Glutamatergic neuron (in vitro differentiated cells): ENCODE measurements around the gene TRRAP. TPM values are rescaled to one million over a fixed set of nuclear protein-coding genes. Genes with fewer than 3 reads are reported as not detected.

Source experiments
- DNase-seq: peaks from one replicate; pipeline ENCODE4 v3.0.0; 2022
- H3K27ac Mint-ChIP-seq: one replicate; pipeline ENCODE4 v1.8.0; 2020; ENCODE audit warnings: mild to moderate bottlenecking, mixed read lengths, inconsistent platforms; ENCODE audit not compliant: unreplicated experiment
- H3K27me3 Mint-ChIP-seq: one replicate; pipeline ENCODE4 v1.8.0; 2020; ENCODE audit warnings: mild to moderate bottlenecking, moderate library complexity, mixed read lengths, inconsistent platforms; ENCODE audit not compliant: unreplicated experiment
- H3K36me3 Mint-ChIP-seq: one replicate; pipeline ENCODE4 v1.8.0; 2020; ENCODE audit warnings: mild to moderate bottlenecking, mixed read lengths, inconsistent platforms; ENCODE audit not compliant: unreplicated experiment
- H3K4me1 Mint-ChIP-seq: one replicate; pipeline ENCODE4 v1.8.0; 2020; ENCODE audit warnings: mild to moderate bottlenecking, low read depth, mixed read lengths, inconsistent platforms; ENCODE audit not compliant: unreplicated experiment
- H3K4me3 Mint-ChIP-seq: one replicate; pipeline ENCODE4 v1.8.0; 2020; ENCODE audit warnings: mild to moderate bottlenecking, mixed read lengths, inconsistent platforms; ENCODE audit not compliant: unreplicated experiment
- H3K9me3 Mint-ChIP-seq: one replicate; pipeline ENCODE4 v1.8.0; 2020; ENCODE audit warnings: mild to moderate bottlenecking, moderate library complexity, mixed read lengths, inconsistent platforms; ENCODE audit not compliant: unreplicated experiment
- CTCF ChIP-seq: fragments of 200-600 bp; sonication (generic); IDR thresholded peaks from one replicate; pipeline ENCODE4 v1.5.0; 2021; ENCODE audit not compliant: partially characterized antibody, unreplicated experiment
- total RNA-seq: library from RNA; stranded (reverse); fragmentation: NEBNext Ultra II Directional; extraction: Animal tissue kit (Norgen Biotek cat#: 25700); gene quantifications from one replicate; pipeline ENCODE4 v1.2.1, GENCODE V29; 2021; ENCODE audit not compliant: unreplicated experiment

TRRAP gene
- total RNA-seq, 1 donor from 2014 or later = 68.7 TPM

DNA sequence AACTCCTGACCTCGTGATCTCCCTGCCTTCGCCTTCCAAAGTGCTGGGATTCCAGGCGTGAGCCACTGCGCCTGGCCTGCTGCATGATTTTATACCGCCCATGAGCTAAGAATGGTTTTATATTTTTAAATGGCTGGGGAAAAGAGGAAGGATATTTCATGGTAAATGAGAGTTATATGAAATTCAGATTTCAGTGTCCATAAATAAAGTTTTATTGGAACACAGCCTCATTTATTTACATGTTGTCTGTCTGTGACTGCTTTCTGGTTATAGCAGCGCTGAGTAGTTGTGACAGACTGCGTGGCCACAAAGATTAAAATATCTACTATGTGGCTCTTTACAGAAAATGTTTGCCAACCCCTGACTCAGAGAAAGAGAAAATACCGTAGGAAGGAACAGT, 2.2 kb downstream of the TRRAP start:
- H3K4me3 Mint-ChIP-seq = peak overlapping the region; percentile 74
- H3K36me3 Mint-ChIP-seq = no peaks in the 10 kb centered on the region
- peaks cover 11% of the 10 kb centered on the region for H3K27me3 Mint-ChIP-seq
- no peak for TF ChIP-seq CTCF
- no peak for DNase-seq
- peak overlapping the region; percentile 48 for H3K27ac Mint-ChIP-seq
- H3K4me1 Mint-ChIP-seq = peaks cover 8% of the 10 kb centered on the region
- H3K9me3 Mint-ChIP-seq = peaks cover 4% of the 10 kb centered on the region

GRCh38 chr7:98881561-98882315, 3.4 kb downstream of the TRRAP start:
- H3K4me3 Mint-ChIP-seq = no peak overlapping the region
- H3K36me3 Mint-ChIP-seq = no peaks in the 10 kb centered on the region
- peaks cover 11% of the 10 kb centered on the region for H3K27me3 Mint-ChIP-seq
- DNase-seq = no peak
- peaks cover 8% of the 10 kb centered on the region for H3K4me1 Mint-ChIP-seq
- no peak overlapping the region for H3K27ac Mint-ChIP-seq
- H3K9me3 Mint-ChIP-seq = peaks cover 4% of the 10 kb centered on the region
- no peak for TF ChIP-seq CTCF

- Mint-ChIP-seq H3K27ac (no peak overlapping the region), H3K9me3 (peaks cover 4% of the 10 kb centered on the region), H3K27me3 (peaks cover 10% of the 10 kb centered on the region), H3K4me1 (peaks cover 5% of the 10 kb centered on the region), H3K36me3 (no peaks in the 10 kb centered on the region), H3K4me3 (no peak overlapping the region)
- no peak for TF ChIP-seq CTCF
- no peak for DNase-seq
Measured at GRCh38 chr7:98884416-98884815, 6.1 kb downstream of the TRRAP start.

DNA sequence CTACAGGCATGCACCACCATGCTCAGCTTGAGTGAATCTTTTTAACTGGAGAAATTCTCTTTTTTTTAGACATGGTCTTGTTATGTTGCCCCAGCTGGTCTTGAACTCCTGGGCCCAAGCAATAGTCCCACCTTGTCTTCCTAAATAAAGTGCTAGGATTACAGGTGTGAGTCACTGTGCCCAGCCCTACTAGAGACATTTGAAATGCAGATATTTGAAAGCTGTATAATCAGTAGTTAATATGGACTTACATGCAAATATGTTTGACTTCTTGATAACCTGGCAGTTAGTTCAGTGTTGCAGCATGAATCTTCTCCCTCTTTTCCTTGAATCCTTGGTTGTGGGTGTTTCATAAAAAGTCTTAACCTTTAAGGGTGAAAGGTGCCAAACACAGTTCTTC, 8.7 kb downstream of the TRRAP start:
- no peaks in the 10 kb centered on the region for H3K4me1 Mint-ChIP-seq
- H3K9me3 Mint-ChIP-seq = no peaks in the 10 kb centered on the region
- H3K36me3 Mint-ChIP-seq = no peaks in the 10 kb centered on the region
- no peak for TF ChIP-seq CTCF
- H3K27ac Mint-ChIP-seq = no peak overlapping the region
- DNase-seq = no peak
- peaks cover 2% of the 10 kb centered on the region for H3K27me3 Mint-ChIP-seq
- no peak overlapping the region for H3K4me3 Mint-ChIP-seq

DNA sequence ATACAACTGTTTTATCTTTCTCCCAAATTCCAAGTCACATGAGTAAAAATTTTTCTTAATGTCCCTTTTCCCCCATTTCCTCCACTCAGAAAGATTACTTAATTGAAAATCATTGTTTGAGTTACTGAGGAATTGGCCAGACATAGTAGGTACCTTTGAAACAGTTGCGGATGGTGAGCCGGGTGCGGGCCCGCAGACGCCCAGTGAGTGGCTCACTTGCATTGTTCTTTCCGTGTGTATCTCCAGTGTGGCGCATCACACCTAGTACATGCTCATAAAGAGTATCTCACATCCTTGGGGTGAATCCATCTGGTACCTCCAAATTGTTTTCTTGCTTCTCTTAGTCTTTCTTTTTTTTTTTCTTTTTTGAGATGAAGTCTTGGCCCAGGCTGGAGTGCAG, 14.3 kb downstream of the TRRAP start:
- Mint-ChIP-seq H3K4me1 (no peaks in the 10 kb centered on the region), H3K36me3 (no peaks in the 10 kb centered on the region), H3K27ac (no peak overlapping the region), H3K27me3 (no peaks in the 10 kb centered on the region), H3K9me3 (no peaks in the 10 kb centered on the region), H3K4me3 (no peak overlapping the region)
- no peak for TF ChIP-seq CTCF
- no peak for DNase-seq
